GM23338 (cell line): ENCODE measurements around the gene KCNN3.

Source experiments
- CREB1 ChIP-seq: fragments of 250-450 bp; sonication (Bioruptor Pico); IDR thresholded peaks from 2 replicates; pipeline ENCODE4 v1.5.0; 2020; ENCODE audit warnings: low read depth, mild to moderate bottlenecking, moderate library complexity
- EZH2 ChIP-seq: fragments of 200-600 bp; sonication (generic); IDR thresholded peaks from one replicate; pipeline ENCODE4 v1.8.0; 2017; ENCODE audit warnings: antibody characterized with exemption, mild to moderate bottlenecking, low read depth; ENCODE audit not compliant: unreplicated experiment
- POLR2AphosphoS5 ChIP-seq: IDR thresholded peaks from 2 replicates; pipeline ENCODE4 v1.6.1; 2016; ENCODE audit warnings: antibody characterized with exemption, low read depth
- TF ChIP-seq, protein P1 (sequence below), 2 experiments: fragments of 200-600 bp in 1 of 2; sonication (generic) in 1 of 2; conservative IDR thresholded peaks; 2 replicates each; pipeline versions ENCODE4 v1.5.1 to v1.6.1; 2016 to 2017; ENCODE audit warnings: antibody characterized with exemption in 2 of 2, low read depth in 2 of 2, mild to moderate bottlenecking in 2 of 2, moderate library complexity in 1 of 2
- TF ChIP-seq, protein P2 (sequence below): IDR thresholded peaks from 2 replicates; pipeline ENCODE4 v1.6.1; 2016; ENCODE audit warnings: antibody characterized with exemption
- TF ChIP-seq, protein P3 (sequence below): IDR thresholded peaks from one replicate; pipeline ENCODE4 v1.6.1; 2018; ENCODE audit warnings: antibody characterized with exemption; ENCODE audit not compliant: unreplicated experiment

DNA sequence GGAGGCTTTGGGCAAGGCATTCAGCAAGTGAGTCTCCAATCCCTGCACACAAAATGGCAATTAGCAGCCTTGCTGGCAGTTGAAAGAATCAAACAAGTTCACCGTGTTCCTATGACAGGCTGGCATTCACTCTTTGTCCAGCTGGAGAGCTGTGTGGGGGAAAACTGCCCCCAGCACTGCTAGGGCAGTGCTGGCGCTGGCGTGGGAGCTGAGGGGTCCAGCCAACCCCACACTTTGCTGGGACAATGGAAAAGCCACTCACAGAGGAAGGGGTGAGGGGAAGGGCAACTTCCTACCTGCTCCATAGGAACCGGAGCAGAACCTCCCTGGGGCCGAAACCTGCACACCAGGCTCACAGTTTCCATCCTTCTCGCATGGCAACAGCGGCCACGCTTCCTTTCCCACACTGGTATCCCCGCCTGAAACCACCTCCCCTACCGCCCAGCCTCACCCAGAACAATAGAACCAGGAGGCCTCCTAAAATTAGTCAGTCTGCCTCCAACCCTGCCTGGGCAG, 26.7 kb upstream of the KCNN3 start:
- TF ChIP-seq, protein P1, sequence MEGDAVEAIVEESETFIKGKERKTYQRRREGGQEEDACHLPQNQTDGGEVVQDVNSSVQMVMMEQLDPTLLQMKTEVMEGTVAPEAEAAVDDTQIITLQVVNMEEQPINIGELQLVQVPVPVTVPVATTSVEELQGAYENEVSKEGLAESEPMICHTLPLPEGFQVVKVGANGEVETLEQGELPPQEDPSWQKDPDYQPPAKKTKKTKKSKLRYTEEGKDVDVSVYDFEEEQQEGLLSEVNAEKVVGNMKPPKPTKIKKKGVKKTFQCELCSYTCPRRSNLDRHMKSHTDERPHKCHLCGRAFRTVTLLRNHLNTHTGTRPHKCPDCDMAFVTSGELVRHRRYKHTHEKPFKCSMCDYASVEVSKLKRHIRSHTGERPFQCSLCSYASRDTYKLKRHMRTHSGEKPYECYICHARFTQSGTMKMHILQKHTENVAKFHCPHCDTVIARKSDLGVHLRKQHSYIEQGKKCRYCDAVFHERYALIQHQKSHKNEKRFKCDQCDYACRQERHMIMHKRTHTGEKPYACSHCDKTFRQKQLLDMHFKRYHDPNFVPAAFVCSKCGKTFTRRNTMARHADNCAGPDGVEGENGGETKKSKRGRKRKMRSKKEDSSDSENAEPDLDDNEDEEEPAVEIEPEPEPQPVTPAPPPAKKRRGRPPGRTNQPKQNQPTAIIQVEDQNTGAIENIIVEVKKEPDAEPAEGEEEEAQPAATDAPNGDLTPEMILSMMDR (conservative IDR thresholded peaks at IDR 0.05; ENCODE audit: low read depth in 2 of 2) = no peak
- no peak for TF ChIP-seq EZH2
- no peak for TF ChIP-seq CREB1 (CRISPR knock-in tag)
- TF ChIP-seq POLR2AphosphoS5 = no peak
- TF ChIP-seq, protein P2, sequence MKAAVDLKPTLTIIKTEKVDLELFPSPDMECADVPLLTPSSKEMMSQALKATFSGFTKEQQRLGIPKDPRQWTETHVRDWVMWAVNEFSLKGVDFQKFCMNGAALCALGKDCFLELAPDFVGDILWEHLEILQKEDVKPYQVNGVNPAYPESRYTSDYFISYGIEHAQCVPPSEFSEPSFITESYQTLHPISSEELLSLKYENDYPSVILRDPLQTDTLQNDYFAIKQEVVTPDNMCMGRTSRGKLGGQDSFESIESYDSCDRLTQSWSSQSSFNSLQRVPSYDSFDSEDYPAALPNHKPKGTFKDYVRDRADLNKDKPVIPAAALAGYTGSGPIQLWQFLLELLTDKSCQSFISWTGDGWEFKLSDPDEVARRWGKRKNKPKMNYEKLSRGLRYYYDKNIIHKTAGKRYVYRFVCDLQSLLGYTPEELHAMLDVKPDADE = no peak
- TF ChIP-seq, protein P3, sequence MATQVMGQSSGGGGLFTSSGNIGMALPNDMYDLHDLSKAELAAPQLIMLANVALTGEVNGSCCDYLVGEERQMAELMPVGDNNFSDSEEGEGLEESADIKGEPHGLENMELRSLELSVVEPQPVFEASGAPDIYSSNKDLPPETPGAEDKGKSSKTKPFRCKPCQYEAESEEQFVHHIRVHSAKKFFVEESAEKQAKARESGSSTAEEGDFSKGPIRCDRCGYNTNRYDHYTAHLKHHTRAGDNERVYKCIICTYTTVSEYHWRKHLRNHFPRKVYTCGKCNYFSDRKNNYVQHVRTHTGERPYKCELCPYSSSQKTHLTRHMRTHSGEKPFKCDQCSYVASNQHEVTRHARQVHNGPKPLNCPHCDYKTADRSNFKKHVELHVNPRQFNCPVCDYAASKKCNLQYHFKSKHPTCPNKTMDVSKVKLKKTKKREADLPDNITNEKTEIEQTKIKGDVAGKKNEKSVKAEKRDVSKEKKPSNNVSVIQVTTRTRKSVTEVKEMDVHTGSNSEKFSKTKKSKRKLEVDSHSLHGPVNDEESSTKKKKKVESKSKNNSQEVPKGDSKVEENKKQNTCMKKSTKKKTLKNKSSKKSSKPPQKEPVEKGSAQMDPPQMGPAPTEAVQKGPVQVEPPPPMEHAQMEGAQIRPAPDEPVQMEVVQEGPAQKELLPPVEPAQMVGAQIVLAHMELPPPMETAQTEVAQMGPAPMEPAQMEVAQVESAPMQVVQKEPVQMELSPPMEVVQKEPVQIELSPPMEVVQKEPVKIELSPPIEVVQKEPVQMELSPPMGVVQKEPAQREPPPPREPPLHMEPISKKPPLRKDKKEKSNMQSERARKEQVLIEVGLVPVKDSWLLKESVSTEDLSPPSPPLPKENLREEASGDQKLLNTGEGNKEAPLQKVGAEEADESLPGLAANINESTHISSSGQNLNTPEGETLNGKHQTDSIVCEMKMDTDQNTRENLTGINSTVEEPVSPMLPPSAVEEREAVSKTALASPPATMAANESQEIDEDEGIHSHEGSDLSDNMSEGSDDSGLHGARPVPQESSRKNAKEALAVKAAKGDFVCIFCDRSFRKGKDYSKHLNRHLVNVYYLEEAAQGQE = no peak
